ENCODE measurements around the gene TMEM86B.

The TMEM86B gene

DNA sequence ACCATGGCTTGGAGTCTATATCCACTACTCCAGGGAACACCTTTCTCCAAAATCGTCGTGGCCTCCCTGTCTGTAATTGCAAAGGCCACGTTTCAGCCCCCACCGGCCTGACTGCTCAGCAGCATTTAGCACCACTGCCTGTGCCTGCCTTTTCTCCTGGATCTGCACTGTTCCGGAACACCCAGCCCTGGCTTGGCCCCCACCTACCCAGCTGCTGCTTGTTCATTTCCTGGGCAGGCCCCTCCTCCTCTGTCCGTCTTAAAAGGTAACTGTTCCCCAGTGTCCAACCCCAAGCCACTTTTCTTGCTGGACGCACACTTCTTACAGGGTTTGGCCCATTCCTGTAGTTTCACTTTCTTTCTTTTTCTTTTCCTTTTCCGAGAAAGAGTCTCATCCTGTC is 39.9 kb downstream of the TMEM86B start:
- Mint-ChIP-seq H3K4me3 (no peak overlapping the region), H3K27me3 (ENCODE audit: low read depth) (peaks cover 57% of the 10 kb centered on the region), H3K4me1 (no peaks in the 10 kb centered on the region), H3K36me3 (ENCODE audit: low read depth) (no peaks in the 10 kb centered on the region), H3K9me3 (no peaks in the 10 kb centered on the region), H3K27ac (no peak overlapping the region)
- TF ChIP-seq, protein P1, sequence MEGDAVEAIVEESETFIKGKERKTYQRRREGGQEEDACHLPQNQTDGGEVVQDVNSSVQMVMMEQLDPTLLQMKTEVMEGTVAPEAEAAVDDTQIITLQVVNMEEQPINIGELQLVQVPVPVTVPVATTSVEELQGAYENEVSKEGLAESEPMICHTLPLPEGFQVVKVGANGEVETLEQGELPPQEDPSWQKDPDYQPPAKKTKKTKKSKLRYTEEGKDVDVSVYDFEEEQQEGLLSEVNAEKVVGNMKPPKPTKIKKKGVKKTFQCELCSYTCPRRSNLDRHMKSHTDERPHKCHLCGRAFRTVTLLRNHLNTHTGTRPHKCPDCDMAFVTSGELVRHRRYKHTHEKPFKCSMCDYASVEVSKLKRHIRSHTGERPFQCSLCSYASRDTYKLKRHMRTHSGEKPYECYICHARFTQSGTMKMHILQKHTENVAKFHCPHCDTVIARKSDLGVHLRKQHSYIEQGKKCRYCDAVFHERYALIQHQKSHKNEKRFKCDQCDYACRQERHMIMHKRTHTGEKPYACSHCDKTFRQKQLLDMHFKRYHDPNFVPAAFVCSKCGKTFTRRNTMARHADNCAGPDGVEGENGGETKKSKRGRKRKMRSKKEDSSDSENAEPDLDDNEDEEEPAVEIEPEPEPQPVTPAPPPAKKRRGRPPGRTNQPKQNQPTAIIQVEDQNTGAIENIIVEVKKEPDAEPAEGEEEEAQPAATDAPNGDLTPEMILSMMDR (IDR thresholded peaks at IDR 0.05; ENCODE audit: unreplicated experiment in 3 of 3) = no peak

DNA sequence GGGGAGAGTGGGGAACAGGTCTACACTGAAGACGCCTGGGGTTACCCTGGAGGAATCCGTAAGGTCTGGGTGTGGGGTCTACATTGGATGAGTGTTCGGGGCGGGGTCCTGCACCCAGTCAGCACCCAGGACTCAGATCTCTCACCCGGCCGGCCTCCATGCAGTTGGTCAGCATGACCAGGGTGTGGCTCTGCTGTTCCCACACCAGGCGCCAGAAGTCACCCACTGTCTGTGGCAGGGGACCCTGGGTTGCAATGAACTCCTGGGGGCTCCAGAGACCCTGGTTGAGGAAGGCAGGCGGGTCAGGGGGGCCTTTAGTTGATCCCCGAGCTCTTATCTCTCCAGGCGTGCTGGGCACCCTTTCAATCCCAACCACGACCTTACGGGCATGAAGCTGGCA is 42.5 kb downstream of the TMEM86B start:
- TF ChIP-seq, protein P1 (IDR thresholded peaks at IDR 0.05; ENCODE audit: unreplicated experiment in 3 of 3) = no peak
- Mint-ChIP-seq H3K4me3 (no peak overlapping the region), H3K36me3 (ENCODE audit: low read depth) (no peaks in the 10 kb centered on the region), H3K27me3 (ENCODE audit: low read depth) (peaks cover 62% of the 10 kb centered on the region), H3K9me3 (no peaks in the 10 kb centered on the region), H3K4me1 (no peaks in the 10 kb centered on the region), H3K27ac (no peak overlapping the region)

DNA sequence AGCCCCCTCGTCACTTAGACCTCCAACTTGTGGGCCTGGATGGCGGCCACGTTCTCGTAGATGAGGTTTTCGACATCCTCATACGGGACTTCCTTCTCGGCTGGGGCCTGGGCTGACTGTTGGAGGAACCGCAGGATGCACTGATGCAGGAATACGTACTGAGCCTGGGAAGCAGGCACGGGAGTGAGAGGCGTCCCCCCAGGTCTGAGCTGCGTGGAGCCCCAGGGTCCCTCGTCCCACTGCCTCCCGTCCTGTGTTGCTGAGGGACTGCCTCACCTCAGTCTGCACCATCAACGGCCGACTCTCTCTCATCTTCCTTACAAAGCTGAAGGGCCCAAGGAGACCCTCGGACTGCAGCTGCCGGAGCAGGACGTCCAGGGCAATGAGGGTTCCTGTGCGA is 46.8 kb downstream of the TMEM86B start:
- no peak overlapping the region for H3K27ac Mint-ChIP-seq
- peaks cover 2% of the 10 kb centered on the region for H3K9me3 Mint-ChIP-seq
- TF ChIP-seq, protein P1 (IDR thresholded peaks at IDR 0.05; ENCODE audit: unreplicated experiment in 3 of 3) = no peak
- H3K4me3 Mint-ChIP-seq = no peak overlapping the region
- no peaks in the 10 kb centered on the region for H3K4me1 Mint-ChIP-seq
- no peaks in the 10 kb centered on the region for H3K36me3 Mint-ChIP-seq (ENCODE audit: low read depth)
- peaks cover 90% of the 10 kb centered on the region for H3K27me3 Mint-ChIP-seq (ENCODE audit: low read depth)

DNA sequence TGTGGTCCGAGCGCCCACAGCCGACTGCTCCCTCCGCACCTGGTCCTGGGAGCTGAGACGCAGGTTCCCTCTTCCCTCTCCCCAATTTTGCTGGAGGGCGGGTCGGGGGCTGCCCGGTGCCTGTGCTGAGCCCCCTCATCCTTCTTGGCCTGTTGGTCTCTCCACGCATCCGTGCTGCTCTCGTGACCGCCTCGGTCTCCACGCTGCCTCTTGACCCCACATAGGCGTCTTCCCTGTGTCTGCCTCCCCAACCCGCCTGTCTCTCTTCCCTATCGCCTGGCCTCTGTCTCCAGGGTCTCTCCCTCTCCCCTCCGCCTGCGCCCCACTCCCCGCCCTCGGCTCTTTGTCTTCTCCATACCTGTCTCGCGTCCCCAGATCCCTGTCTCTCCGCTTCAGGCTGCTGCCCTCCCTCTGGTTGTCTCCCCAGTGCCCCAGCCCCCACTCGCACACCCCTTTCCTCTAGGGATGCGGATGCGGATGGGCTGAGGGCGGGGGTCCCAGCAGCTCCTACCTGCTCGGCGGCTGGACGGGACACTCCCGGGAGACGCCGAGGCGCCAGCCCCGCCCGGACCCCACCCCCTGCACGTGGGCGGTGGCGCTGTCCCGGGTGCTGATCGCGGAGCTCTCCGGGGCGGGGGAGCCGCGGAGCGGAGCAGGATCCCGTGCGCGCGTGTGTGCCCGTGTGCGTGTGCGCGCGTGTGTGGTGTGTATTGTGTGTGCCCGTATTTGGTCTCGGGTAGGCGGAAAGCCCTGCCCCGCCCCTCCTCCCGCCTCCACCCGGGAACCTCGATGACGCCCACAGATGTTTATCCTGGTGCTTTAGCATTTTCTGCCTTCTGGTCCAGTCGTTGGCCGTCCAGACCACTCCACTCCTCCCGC is 48.7 kb downstream of the TMEM86B start, which contains the start of gene SYT5:
Gene SYT5, minus strand, starts transcription at position 684 of the 879 bp plus-strand sequence. CDS start 1,248 bp downstream, outside the sequence.
- TF ChIP-seq, protein P1 (IDR thresholded peaks at IDR 0.05; ENCODE audit: unreplicated experiment in 3 of 3) = no peak
- no peak within 1 kb of the TSS for H3K27ac Mint-ChIP-seq
- peaks cover 93% of the 10 kb centered on the region for H3K27me3 Mint-ChIP-seq (ENCODE audit: low read depth)
- H3K9me3 Mint-ChIP-seq = peaks cover 2% of the 10 kb centered on the region
- H3K36me3 Mint-ChIP-seq (ENCODE audit: low read depth) = no peaks in the 10 kb centered on the region
- H3K4me1 Mint-ChIP-seq = no peaks in the 10 kb centered on the region
- peak within 1 kb of the TSS; percentile 77 to 85 (median 78) for H3K4me3 Mint-ChIP-seq

DNA sequence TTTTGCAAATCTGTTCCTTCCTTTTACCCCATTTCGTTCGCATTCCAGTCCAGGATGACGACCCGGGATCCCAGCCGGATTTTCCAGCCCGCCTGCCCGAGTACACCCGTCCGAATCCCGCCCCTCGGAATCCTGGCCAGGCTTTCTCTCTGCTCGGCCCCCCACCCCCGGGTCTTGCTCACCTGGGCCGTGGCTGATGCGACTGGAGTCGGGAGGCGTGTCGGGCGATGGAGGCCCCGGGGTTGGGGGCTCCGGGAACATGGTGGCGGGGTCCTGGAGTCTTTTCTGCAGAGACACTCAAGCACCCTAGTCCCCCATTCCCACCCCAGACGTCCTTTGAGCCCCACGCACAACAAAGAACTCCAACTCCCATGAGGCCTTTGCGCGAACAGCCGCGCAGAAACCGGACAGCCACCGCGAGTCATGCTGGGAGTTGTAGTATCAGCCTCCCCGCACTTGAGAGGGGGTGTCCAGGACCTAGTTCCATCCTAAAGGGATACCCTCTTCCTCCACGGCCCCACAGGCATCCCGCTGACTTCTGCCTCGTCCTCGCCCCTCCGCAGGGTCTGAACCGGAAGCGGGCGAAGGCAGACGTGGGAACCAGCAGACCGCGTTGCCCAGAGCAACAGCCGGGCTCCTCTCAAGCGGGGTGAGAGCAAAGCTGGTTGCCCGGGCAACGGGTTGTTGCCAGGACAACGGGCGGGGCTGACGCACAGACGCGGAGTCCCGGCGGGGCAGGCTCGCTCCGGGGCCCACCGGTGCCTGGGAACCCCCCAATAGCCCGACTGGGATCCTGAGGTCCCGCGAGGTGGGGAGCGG is 49.6 kb downstream of the TMEM86B start:
- peaks cover 96% of the 10 kb centered on the region for H3K27me3 Mint-ChIP-seq (ENCODE audit: low read depth)
- peak overlapping the region; percentile 77 to 85 (median 78) for H3K4me3 Mint-ChIP-seq
- TF ChIP-seq, protein P1 (IDR thresholded peaks at IDR 0.05; ENCODE audit: unreplicated experiment in 3 of 3) = no peak
- no peaks in the 10 kb centered on the region for H3K36me3 Mint-ChIP-seq (ENCODE audit: low read depth)
- H3K27ac Mint-ChIP-seq = no peak overlapping the region
- no peaks in the 10 kb centered on the region for H3K4me1 Mint-ChIP-seq
- H3K9me3 Mint-ChIP-seq = peaks cover 2% of the 10 kb centered on the region
